ENCODE measurements around the gene SLC39A7.

Gene SLC39A7

GRCh38 chr6:33190504-33191107 is 10.1 kb upstream of the SLC39A7 start:
- no peak for DNase-seq

DNA sequence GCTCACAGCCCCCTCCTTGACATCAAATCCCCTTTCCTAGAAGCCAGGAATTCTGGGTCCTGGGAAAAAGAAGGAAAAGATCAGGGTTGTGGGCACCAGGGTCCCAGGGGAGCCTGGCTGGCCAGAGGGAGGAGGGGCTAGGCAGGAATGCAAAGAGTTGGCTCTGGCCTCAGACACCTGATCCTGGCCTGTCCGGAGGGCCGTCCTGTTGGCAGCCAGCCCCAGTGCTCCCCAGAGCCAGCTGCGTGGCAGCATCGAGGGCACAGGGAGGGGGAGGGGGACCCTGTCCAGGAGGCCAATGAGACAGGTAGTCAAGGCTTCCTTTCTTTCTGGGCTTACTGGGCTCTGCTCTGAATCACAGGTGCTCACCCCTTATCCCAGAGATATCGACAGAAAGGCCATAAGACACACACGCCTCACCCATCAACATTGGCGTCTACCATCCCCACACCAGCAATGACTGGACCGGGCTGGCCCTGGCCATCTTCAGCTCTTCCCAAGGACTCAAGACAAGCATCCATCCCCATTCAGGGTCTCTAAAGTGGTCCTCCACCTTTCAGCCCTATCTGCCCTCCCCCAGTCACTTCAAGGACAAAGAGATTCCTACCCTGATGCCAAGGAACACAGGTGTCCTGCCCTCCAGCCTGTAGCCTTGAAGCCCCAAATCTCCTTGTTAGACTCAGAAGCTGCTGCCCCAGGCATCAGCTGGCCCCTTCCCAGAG is 9.1 kb upstream of the SLC39A7 start:
- DNase-seq = no peak

GRCh38 chr6:33192105-33192646 is 8.5 kb upstream of the SLC39A7 start, which contains the start of gene COL11A2:
Gene COL11A2, minus strand, starts transcription at chr6:33192467. Its CDS starts 227 bp downstream, at chr6:33192240.
- no peak for DNase-seq

DNA sequence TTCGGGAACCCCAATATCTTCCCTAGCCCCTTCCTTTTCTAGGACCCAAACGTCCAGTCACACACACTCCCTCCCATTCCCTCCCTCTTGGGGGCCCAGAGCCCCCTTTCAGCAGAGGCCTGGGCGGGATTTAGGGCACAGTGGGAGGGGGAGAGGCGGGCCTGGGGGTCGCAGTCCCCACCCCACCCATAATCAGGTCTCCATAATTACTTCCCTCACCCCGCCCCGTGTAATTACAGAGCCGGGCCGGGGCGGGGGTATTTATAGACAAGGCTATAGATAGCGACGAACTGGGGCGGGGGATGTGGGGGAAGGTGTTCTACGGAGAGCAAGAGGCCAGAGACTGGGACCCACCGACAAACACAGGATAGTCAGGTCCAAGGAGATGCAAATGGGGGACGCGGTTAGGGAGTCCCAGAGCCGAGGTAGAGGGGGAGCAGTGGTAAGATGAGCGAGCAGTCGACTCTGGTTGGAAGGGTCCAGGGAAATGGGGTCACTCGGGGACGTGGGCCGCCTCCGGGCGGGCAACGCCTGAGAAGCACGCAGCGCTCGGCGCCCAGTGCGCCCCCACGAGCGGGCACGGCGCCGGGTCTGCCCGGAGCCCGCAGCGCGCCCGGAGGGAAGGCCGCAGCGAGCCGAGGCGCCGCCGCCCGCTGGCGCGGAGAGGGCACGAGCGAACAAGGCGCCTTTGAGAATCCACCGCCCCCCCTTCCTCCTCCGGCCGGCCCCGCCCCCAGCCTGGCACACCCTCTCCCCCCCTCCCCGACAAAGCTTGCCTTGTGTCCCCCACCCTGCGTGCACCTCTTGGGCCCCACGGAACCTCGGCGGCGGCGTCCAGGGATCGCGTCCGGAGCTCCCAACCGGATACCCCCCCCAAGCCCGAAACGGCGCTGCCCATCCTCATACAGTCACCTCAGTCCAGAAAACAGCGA is 7.7 kb upstream of the SLC39A7 start:
- no peak for DNase-seq

DNA sequence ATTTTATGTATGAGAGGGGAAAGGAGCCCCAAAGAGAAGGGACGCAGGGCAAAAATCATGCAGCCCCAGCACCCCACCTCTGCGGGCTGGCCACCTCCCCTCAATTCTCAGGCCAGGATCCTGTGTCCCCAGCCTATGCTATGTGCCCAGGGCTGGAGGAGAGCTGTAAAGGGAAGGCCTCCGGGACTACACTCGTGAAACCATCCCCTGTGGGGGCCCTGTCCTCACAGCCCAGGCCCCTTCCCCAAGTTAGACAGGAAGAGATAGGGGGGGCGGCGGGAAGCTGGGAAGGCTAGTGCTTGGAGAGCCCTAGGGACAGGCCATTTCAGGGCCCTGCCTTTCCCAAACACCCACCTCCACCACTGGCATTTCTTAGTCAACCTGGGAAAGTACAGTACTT is 7.0 kb upstream of the SLC39A7 start:
- no peak for DNase-seq

DNA sequence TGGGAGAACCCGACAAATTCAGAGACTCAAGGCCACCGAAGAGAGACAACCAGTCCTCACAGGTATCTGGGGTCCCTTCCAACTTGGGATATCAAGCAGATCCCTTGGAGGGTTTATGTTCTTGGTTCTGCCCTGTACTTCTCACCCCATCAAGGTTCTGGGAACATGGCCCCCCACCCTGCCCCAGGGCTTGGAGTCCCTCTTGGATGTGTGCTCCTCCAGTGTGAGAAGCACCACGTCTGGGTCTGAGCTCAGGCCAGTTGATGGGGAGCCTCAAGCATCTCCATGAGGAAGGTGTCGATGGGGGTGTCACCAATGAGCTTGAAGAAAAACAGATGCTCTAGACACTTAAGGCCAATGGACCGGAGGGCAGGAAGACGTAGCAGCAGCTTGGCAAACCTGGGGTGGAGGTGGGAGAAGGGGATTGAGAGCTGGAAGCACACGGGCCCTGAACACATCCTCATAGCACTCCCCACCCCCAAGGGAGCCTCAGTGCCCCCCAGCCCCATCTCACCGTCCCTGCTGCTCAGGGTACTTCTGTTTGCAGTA is 6.2 kb upstream of the SLC39A7 start:
- DNase-seq = no peak

- DNase-seq = no peak
Measured at GRCh38 chr6:33195304-33196165, 5.1 kb upstream of the SLC39A7 start.

DNA sequence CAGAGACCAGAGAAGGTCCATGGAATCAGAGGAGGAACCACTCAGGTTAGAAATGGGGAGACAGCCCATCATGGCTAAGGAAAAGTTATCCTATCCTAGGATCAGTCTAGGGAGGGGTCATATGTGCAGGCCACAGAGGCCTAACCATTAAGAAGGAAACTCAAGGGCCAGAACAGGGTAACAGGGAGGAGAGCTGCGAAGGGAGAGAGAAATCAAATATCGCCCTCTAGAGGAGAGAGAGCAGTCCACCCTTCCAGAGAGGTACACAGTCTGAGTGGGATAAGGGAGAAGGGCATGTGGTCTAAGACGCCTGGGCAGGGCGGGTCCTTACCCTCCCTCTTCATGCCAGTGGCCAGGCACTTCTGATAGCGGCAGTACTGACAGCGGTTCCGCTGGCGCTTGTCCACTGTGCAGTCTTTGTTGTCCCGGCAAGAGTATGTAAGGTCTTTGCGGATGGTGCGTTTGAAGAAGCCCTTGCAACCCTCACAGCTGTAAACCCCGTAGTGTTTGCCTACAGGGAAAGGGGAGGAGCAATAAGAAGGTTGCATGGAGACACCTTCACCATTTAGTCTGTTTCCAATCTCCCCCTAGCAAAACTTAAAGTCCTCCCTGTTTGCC is 3.1 kb upstream of the SLC39A7 start:
- no peak for DNase-seq

DNA sequence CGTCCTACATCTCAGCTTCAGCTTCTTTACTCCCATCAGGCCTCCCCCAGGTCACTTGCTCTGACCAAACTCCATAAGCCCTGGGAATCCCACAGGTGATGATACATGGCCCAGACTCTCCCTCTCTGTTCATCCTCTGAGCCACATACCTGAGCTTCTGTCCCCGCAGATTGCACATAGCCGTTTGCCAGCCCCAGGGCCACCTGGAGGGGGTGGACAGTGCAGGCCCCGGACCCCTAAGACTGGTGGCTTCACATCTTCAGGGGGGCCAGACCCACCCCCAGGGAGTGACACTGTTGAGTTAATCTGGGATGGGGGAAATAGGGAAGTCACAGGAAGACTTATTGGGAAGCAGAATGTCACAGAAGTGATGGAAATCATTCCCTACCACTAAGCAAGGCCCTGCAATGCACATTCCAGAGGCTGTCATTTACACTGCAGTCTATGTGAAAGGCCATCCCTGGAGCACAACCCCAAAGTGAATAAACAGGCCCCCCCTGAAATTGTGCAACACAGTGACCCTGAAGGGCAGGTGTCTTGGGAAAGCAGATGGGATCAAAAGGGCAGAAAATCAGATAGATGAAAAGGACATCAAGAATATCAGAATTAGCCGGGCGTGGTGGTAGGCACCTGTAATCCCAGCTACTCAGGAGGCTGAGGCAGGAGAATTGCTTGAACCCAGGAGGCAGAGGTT is 2.4 kb upstream of the SLC39A7 start:
- DNase-seq = no peak

DNA sequence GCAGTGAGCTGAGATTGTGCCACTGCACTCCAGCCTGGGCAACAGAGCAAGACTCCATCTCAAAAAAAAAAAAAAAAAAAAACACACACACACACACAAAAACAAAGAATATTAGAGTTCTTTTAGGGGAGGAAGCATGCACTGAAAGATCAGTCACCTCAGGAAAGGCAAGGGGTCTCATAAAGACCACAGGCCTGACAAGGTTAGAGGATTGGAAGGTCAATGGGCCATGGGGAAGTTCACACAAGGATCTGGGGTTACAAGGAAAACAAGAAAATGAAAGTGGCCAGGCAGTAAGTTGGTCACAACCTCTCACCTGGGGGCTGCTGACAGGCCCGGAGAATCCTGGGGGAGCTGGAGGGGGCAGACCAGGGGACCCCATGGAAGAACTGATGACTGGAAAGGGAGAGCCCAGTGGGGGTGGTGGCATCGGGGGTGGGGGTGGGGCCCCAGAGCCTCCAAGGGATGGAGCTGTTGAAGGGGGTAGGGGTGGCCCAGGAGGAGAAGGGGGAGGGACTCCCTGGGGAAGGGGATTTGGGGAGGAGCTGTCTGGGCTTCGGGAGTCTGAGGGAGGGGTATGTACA is 1.7 kb upstream of the SLC39A7 start:
- no peak for DNase-seq

- DNase-seq = peak; percentile 48
Measured at GRCh38 chr6:33199687-33200218, 914 bp upstream of the SLC39A7 start.

- DNase-seq = no peak
Measured at GRCh38 chr6:33201147-33201545, 479 bp downstream of the SLC39A7 start.

DNA sequence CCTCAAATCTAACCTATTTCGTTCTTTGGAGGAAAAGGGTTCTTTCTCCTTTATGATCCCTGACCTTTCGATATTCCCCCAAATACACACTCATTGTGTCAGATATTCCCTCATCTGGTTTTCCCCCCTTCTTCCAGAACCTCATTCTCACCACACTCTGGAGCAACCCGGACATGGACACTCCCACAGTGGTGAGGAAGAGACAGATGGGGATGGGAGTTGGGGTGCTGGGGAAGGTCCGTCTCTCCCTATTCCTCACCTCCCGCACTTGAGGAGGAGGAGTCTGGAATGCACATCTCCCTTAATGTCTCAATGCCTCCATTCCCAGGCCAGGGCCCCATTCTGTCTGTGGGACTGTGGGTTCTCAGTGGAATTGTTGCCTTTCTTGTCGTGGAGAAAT is 1.3 kb downstream of the SLC39A7 start:
- DNase-seq = no peak

DNA sequence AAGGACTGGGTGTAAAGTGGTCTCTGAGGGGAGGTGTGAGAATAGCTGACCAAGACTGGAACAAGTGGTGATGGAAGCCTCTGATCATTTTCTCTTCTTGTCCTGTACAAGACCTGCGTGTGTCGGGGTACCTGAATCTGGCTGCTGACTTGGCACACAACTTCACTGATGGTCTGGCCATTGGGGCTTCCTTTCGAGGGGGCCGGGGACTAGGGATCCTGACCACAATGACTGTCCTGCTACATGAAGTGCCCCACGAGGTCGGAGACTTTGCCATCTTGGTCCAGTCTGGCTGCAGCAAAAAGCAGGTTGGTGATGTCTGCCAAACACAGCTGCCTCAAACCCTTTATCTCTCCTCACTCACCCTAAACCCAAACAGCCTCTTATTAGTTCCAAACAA is 2.1 kb downstream of the SLC39A7 start:
- DNase-seq = no peak

- DNase-seq = no peak
Measured at GRCh38 chr6:33203443-33204164, 2.9 kb downstream of the SLC39A7 start.

DNA sequence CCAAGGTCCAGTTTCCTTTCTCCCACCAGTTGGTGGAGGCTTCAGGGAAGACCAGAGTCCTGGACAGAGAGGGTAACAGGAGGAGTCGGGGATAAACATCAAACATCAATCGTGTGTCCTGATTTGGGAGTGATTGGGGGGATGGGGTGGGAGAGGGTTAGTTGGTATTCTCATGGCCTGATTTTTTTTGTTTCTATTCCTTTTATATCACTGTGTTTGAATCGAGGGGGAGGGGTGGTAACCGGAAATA is 3.4 kb downstream of the SLC39A7 start:
- no peak for DNase-seq

DNA sequence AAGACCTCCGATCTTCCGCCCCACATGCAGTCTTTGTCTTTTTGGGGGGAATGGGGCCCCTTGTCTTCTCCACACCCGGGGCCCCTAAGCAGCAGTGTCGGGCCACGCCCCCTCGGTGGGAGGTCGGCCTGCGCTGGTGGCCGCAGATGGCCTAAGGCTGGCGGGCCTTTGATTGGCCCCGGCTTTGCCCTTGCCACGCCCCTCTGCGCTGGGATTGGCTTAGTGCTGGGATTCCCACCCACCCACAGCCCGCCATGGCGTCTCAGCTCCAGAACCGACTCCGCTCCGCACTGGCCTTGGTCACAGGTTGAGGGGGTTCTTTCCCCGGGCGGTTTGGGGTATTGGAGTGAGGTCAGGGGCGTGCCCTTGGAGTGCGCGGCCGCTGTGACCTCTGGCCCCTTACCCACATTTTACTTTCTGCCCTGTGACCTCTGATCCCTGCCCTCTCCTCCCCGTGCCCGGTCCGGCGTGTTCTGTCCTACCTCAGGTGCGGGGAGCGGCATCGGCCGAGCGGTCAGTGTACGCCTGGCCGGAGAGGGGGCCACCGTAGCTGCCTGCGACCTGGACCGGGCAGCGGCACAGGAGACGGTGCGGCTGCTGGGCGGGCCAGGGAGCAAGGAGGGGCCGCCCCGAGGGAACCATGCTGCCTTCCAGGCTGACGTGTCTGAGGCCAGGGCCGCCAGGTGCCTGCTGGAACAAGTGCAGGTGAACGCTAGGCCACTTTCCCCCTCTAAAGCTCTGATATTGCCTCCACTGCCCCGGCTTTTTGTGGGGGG is 3.9 kb downstream of the SLC39A7 start, which contains the start of gene HSD17B8:
HSD17B8 (plus strand) TSS at position 241 of the 776 bp plus-strand sequence; CDS start at position 255, 14 bp downstream.
- peak; percentile 89 for DNase-seq

- no peak for DNase-seq
Measured at GRCh38 chr6:33205191-33206026, 4.7 kb downstream of the SLC39A7 start.
